GM12891 (cell line): ENCODE data around the gene SLC43A3.

ENCODE experiments used
- DNase-seq: peaks from one replicate; pipeline ENCODE4 v3.0.0; 2011; ENCODE audit warnings: low spot score; ENCODE audit not compliant: insufficient read length
- FAIRE-seq: peaks from 2 replicates; lab custom pipeline; 2011; peaks lifted over from hg19 to GRCh38; lab: Jason Lieb, UNC
- PAX5 ChIP-seq: IDR thresholded peaks from 2 replicates; pipeline ENCODE4 v1.6.1; 2011; ENCODE audit warnings: low read length, moderate library complexity, mild to moderate bottlenecking; ENCODE audit not compliant: insufficient read depth, severe bottlenecking
- POLR2A ChIP-seq: IDR thresholded peaks from 2 replicates; pipeline ENCODE4 v1.6.1; 2011; ENCODE audit warnings: low read depth, low read length, control low read depth
- POLR2AphosphoS5 ChIP-seq: IDR thresholded peaks from 2 replicates; pipeline ENCODE4 v1.6.1; 2011; ENCODE audit warnings: low read depth, low read length, control low read depth
- POU2F2 ChIP-seq: IDR thresholded peaks from 2 replicates; pipeline ENCODE4 v1.6.1; 2011; ENCODE audit warnings: low read depth, mild to moderate bottlenecking, control low read depth, low read length, moderate library complexity
- SPI1 ChIP-seq: IDR thresholded peaks from 2 replicates; pipeline ENCODE4 v1.6.1; 2011; ENCODE audit warnings: low read depth, low read length, control low read depth
- TAF1 ChIP-seq: IDR thresholded peaks from 2 replicates; pipeline ENCODE4 v1.6.1; 2011; ENCODE audit warnings: low read depth, low read length, control low read depth

The SLC43A3 gene

DNA sequence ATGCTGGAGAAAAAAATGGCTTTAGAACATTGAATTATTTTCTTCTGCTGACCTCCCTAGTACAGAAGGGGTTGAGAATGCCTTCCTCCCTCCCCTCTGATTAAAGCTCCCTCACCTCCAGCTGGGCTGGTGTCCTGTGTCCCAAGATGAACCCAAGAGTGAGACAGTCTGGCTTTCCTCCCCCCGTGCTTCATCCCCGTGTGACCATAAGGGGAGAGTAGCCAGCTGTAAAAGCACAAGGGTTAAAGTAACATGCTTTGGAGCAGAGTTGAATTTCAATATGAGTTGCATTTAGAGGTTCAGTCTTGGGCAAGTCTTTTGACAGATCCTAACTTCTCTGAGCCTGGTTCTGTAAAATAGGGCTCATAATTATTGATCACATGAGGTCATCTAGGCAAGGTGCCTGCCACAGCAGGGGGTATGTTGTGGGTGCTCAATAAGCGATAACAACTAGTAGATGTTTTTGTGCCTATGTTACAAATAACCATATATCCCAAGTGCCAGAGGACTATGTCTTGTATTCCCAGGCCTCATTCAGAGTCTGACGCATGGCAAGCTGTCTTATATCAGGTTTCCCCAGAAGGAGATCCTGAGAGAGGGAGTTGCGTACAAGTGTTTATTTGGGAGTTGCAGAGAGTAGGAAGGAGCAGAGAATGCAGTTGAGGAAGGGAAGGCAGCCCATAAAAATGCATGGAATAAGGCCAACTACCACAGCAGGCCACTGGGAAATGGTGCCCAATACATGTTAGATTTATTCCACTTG is 40.6 kb downstream of the SLC43A3 start:
- TF ChIP-seq POU2F2 = no peak
- no peak for TF ChIP-seq PAX5
- TF ChIP-seq SPI1 = no peak
- no peak for TF ChIP-seq POLR2A
- no peak for TF ChIP-seq TAF1
- TF ChIP-seq POLR2AphosphoS5 = no peak
- DNase-seq = no peak
- no peak for FAIRE-seq

DNA sequence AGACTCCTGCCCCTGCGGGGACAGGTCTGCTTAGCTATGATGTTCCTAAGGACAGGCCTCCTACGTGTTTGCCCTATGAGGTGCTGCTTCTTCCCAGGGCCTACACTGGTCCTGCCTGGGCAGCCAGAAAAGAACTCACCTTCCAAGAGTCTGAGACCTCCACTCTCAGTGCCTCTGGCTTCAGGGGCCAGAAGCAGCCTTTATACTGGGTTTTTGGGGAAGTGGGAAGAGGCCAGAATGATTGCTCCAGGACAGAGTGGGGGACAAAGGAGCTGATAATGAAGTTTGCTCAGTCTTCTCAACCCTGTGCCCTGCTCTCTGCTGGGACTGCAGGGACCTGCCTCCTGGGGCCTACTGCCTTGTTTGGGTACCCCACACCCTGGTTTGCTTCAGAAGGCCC is 45.9 kb downstream of the SLC43A3 start, which contains the start of gene PRG3:
TSS of gene PRG3 (minus strand) at position 176 of the 400 bp plus-strand sequence. CDS start 442 bp downstream, outside the sequence.
- no peak for FAIRE-seq

DNA sequence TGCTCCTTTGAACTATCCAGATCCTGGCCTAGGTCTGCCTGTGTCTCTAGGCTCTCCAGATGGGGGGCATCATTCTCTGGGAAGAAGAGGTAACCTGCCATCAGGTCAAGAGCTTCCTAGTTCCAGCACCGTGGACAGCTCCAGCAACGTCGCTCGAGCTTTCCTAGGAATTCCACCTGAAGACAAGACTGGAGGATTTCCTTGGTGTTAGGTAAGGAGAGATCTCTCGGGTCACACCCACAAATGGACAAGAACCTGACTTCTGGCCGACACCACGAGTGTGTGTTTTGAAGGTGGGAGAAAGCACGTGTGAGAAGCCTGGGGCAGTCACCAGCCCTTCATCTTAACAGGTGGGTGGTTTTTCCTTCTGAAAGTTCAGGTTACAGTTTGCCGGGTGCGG is 47.2 kb downstream of the SLC43A3 start:
- TF ChIP-seq TAF1 (no peak), SPI1 (no peak), PAX5 (no peak), POU2F2 (no peak), POLR2AphosphoS5 (no peak), POLR2A (no peak)
- DNase-seq = no peak
- FAIRE-seq = no peak

More for the DNA sequence above, 45.9 kb downstream of the SLC43A3 start, which contains the start of gene PRG3:
- DNase-seq = no peak
- TF ChIP-seq POU2F2 (no peak), POLR2A (no peak), POLR2AphosphoS5 (no peak), SPI1 (no peak), PAX5 (no peak), TAF1 (no peak)

DNA sequence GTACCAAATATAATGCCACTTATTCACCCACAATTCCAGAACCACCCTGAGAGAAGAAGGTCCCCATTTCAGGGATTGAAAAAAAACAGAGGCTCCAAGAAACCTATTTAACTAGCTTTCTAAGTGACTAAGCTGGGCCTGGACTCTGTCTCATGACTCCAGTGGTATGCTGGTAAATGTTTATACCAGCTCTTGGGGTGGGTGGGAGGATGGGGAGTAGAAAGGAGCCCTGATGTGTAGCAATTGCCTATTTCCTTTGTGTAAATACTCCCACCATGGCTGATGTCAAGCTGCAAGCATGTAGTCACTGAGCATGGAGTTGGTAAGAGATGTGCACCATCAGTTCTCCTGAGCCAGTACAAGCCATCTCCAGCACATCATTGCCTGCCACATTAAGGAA is 48.7 kb downstream of the SLC43A3 start:
- TF ChIP-seq POLR2A (no peak), POLR2AphosphoS5 (no peak), SPI1 (no peak), TAF1 (no peak), POU2F2 (no peak), PAX5 (no peak)
- no peak for FAIRE-seq

DNA sequence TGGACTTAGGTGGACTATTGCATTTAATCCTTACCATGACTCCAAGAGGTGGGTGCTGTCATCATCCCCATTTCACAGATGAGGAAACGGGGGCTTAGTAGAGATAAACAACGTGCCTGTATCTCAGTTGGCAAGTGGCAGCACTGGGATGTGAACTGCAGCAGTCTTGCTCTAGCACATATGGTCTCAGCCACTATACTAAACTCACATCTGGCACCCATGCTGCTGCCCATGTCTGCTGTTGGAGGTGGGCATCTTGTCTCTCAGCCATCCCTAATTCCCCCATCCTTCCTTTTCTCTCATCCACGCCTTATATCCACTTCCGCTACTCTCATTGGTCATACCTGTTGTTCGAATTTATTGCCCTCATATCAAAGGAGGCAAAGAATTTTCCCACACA is 49.8 kb downstream of the SLC43A3 start:
- DNase-seq (no peak), FAIRE-seq (no peak)
- TF ChIP-seq TAF1 (no peak), POLR2A (no peak), PAX5 (no peak), SPI1 (no peak), POU2F2 (no peak), POLR2AphosphoS5 (no peak)

More for the DNA sequence above, 48.7 kb downstream of the SLC43A3 start:
- no peak for DNase-seq

DNA sequence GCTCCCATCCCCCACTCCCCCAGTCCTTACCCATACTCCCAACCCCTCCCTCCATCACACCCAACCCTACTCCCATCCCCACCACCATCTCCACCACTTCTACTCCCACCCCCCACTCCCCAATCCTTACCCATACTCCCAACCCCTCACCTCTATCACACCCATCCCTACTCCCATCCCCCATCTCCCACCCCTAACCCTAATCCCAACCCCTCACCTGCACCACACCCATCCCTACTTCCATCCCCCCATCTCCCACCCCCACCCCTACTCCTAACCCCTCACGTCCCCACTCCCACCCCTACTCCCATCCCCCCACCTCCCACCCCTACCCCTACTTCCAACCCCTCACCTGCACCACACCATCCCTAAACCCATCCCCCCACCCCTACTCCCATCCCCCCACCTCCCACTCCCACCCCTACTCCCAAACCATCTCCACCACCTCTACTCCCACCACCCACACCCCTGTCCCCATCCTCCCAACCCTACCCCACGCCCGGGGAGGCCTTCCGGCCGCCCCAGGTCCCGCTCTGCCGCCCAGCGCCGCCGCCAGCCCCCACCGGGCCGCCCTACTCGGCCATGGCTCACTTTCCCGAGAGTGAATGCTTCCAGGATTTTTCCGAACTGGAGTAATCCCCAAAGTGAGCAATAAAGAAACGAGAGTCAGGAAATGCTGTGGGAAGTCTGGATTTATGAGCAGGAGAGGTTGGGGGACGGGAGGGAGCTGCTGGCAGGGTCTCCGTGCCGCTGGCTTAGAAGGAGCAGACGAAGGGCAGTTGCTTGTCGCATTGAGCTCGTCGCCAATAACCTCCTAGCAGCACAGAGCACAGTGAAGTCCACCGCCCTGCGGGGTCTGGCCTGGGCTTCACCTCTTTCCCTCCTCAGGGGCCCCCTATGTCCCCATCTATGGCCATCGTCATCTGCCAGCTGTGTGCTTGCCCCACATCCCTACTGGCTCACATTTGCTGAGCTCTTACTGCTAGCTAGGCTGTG is 50.5 kb downstream of the SLC43A3 start:
- TF ChIP-seq SPI1 (no peak), POLR2AphosphoS5 (no peak), PAX5 (no peak), TAF1 (no peak), POLR2A (no peak), POU2F2 (no peak)
- no peak for FAIRE-seq
- no peak for DNase-seq

DNA sequence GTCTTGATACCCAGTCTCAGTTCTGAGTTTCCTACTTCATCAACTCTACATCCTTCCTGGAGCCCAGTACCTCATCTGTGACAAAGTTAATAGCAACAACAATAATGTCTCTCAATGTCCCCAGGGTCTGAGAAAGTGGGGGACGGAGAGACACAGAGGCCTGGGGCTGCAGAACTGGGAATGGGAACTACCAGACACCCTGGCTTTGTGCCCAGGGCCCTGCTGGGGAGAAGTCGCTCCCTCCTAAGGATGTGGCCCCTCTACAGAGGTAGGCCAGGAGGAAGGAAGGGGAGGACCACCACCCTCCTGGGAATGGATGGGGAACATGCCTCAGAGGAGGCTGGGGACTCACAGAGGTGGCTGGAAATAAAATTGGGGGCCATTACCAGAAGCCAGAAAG is 51.4 kb downstream of the SLC43A3 start:
- FAIRE-seq = no peak
- no peak for DNase-seq
- TF ChIP-seq POLR2A (no peak), POLR2AphosphoS5 (no peak), SPI1 (no peak), POU2F2 (no peak), PAX5 (no peak), TAF1 (no peak)

DNA sequence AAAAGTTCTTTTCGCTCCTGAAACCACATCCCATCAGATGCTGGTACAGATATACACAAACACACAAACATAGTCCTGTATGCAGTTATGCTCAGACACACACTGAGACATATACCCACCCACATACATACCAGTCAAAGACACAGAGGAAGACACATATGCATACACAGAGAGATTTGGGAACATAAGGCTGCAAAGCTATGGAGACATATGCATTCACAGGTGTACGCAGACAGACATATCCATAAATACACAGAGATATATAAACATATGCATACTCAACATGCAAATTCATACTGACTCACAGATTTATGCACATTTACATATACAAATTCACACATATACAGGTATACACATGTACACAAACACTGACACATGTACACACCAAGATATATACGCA is 52.0 kb downstream of the SLC43A3 start:
- TF ChIP-seq POLR2A = no peak
- DNase-seq (no peak), FAIRE-seq (no peak)

DNA sequence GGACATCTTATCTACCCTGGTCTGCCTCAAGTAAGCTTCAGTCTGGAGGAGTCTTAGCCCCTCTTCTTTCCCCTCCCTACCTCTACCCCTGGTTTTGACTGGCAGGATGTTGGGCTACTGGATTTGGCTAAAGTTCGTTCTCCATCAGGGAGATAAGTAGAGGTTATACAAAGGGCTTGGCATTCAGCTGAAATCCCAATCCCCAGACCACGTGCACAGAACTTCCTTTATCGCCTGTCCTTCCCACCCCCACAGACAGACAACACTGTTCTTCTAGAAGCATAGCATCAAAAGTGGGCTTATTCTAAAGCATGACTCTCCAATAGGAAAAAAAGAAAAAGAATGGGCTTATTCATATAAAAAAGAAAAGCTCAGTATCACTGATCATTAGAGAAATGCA is 53.8 kb downstream of the SLC43A3 start:
- DNase-seq (no peak), FAIRE-seq (no peak)
- TF ChIP-seq TAF1 (no peak), POLR2AphosphoS5 (no peak), SPI1 (no peak), POU2F2 (no peak), PAX5 (no peak), POLR2A (no peak)

DNA sequence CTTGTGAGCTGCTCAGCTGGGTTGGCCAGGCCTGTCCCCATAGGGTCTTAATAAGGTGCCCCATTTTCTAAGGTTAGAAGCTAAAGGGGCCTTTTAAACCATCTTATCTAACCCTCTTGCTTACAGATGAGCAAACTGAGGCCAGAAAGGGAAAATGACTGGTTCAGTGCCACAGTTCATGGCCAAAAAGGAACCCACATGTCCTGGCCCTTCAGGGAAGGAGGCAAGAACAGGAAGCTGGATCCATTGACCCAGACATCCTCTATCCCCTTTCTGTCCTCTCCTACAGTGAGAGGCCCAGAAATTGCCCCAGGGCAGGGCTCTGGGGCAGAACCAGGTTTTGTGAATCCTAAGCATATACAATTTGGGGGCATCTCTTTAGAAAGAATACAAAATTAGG is 56.0 kb downstream of the SLC43A3 start:
- DNase-seq = no peak
- TF ChIP-seq PAX5 (no peak), TAF1 (no peak), POLR2AphosphoS5 (no peak)
- FAIRE-seq = no peak
